GM08714 (cell line): ENCODE results near the gene GPAT3.
A peak's percentile ranks its signal among the peaks of the same experiment; 100 is the strongest.
"Not testable (repeated sequence)": the region's sequence is repeated elsewhere in the genome, so short reads cannot be mapped to it uniquely, and the experiment has no call there.

Source experiments
- H3K4me3 ChIP-seq: fragments of 200-500 bp; sonication (Bioruptor generic); 2 replicates; pipeline ENCODE4 v1.5.1; 2014; ENCODE audit warnings: mild to moderate bottlenecking, low read length, inconsistent platforms
- ZNF274 ChIP-seq: IDR thresholded peaks from 2 replicates; pipeline ENCODE4 v1.6.1; 2012; ENCODE audit warnings: mild to moderate bottlenecking, low read depth, low read length

The GPAT3 gene

GRCh38 chr4:83535520-83536361, at the start of gene GPAT3:
TSS of gene GPAT3 (plus strand) at chr4:83536108. CDS start at chr4:83536623, 515 bp downstream.
- H3K4me3 ChIP-seq, result peak within 1 kb of the TSS; percentile 57
- TF ChIP-seq ZNF274, result no peak

GRCh38 chr4:83486457-83487129, 49.3 kb upstream of the GPAT3 start:
- H3K4me3 ChIP-seq, result no peak overlapping the region
- TF ChIP-seq ZNF274, result no peak

GRCh38 chr4:83489711-83490326, 46.1 kb upstream of the GPAT3 start:
- TF ChIP-seq ZNF274, result no peak

GRCh38 chr4:83490876-83491450, 44.9 kb upstream of the GPAT3 start:
- TF ChIP-seq ZNF274, result no peak
- H3K4me3 ChIP-seq, result no peak overlapping the region

More at GRCh38 chr4:83489711-83490326, 46.1 kb upstream of the GPAT3 start:
- H3K4me3 ChIP-seq, result no peak overlapping the region

- not testable (repeated sequence) for H3K4me3 ChIP-seq
Observed at GRCh38 chr4:83496085-83496917, 39.6 kb upstream of the GPAT3 start.

GRCh38 chr4:83498187-83498586, 37.7 kb upstream of the GPAT3 start:
- no peak overlapping the region for H3K4me3 ChIP-seq
- TF ChIP-seq ZNF274, result no peak

- not testable (repeated sequence) for H3K4me3 ChIP-seq
Observed at GRCh38 chr4:83501671-83502070, 34.2 kb upstream of the GPAT3 start.

- no peak overlapping the region for H3K4me3 ChIP-seq
- TF ChIP-seq ZNF274, result no peak
Observed at GRCh38 chr4:83503974-83504373, 31.9 kb upstream of the GPAT3 start.

GRCh38 chr4:83504503-83504902, 31.4 kb upstream of the GPAT3 start:
- no peak for TF ChIP-seq ZNF274
- no peak overlapping the region for H3K4me3 ChIP-seq

- H3K4me3 ChIP-seq, result no peak overlapping the region
- TF ChIP-seq ZNF274, result no peak
Observed at GRCh38 chr4:83504996-83505395, 30.9 kb upstream of the GPAT3 start.

GRCh38 chr4:83509156-83509585, 26.7 kb upstream of the GPAT3 start:
- not testable (repeated sequence) for H3K4me3 ChIP-seq

GRCh38 chr4:83510442-83510841, 25.5 kb upstream of the GPAT3 start:
- no peak overlapping the region for H3K4me3 ChIP-seq
- no peak for TF ChIP-seq ZNF274

- no peak for TF ChIP-seq ZNF274
- H3K4me3 ChIP-seq, result no peak overlapping the region
Observed at GRCh38 chr4:83516042-83516772, 19.7 kb upstream of the GPAT3 start.

GRCh38 chr4:83522239-83522638, 13.7 kb upstream of the GPAT3 start:
- no peak overlapping the region for H3K4me3 ChIP-seq
- TF ChIP-seq ZNF274, result no peak
